Renal cortex interstitium (tissue), 11 donors: Measurements from ENCODE around the gene ZNF683. TPM values are rescaled to one million over a fixed set of nuclear protein-coding genes. Genes with fewer than 3 reads are reported as not detected.

Experiments used
- DNase-seq, 11 donors: peaks; one replicate each; pipeline ENCODE4 v3.0.0-alpha.2; 2013; ENCODE audit warnings: low read depth in 9 of 11, low spot score in 4 of 11; ENCODE audit errors: extremely low read depth in 1 of 11
- polyA plus RNA-seq, 3 donors: library from polyadenylated mRNA; unstranded; fragments of 120-200 nt; gene quantifications; one replicate each; pipeline ENCODE4 v1.2.1, GENCODE V29; 2013; ENCODE audit not compliant: insufficient read length in 3 of 3

Gene ZNF683
- polyA plus RNA-seq, 3 donors, result not detected

GRCh38 chr1:26363549-26364448, 8.8 kb downstream of the ZNF683 start:
- DNase-seq, result peak; percentile 31 to 71 (median 57)

- DNase-seq, result no peak
Observed at GRCh38 chr1:26362331-26362730, 10.2 kb downstream of the ZNF683 start.

- no peak for DNase-seq
Observed at GRCh38 chr1:26361605-26362122, 10.9 kb downstream of the ZNF683 start.

- DNase-seq, result no peak
Observed at GRCh38 chr1:26360807-26361604, 11.5 kb downstream of the ZNF683 start.

- no peak for DNase-seq
Observed at GRCh38 chr1:26359981-26360806, 12.4 kb downstream of the ZNF683 start.

GRCh38 chr1:26358411-26359384, 13.9 kb downstream of the ZNF683 start:
- no peak for DNase-seq

- no peak for DNase-seq
Observed at GRCh38 chr1:26357121-26357602, 15.4 kb downstream of the ZNF683 start.

- no peak for DNase-seq
Observed at GRCh38 chr1:26356106-26356505, 16.4 kb downstream of the ZNF683 start.

- DNase-seq, result no peak
Observed at GRCh38 chr1:26354972-26355371, 17.6 kb downstream of the ZNF683 start.

- peak in 1 of 11 donors; percentile 28 for DNase-seq
Observed at GRCh38 chr1:26353976-26354820, 18.4 kb downstream of the ZNF683 start, which contains the start of gene CRYBG2. Gene CRYBG2 (minus strand): TSS chr1:26354130. CDS start chr1:26346657, 7,473 bp downstream.

- DNase-seq, result no peak
Observed at GRCh38 chr1:26353210-26353859, 19.2 kb downstream of the ZNF683 start.

- no peak for DNase-seq
Observed at GRCh38 chr1:26352338-26352679, 20.2 kb downstream of the ZNF683 start.

GRCh38 chr1:26351590-26352337, 20.8 kb downstream of the ZNF683 start:
- no peak for DNase-seq

- no peak for DNase-seq
Observed at GRCh38 chr1:26350701-26351589, 21.6 kb downstream of the ZNF683 start.

- no peak for DNase-seq
Observed at GRCh38 chr1:26350343-26350700, 22.2 kb downstream of the ZNF683 start.
